GM12865 (cell line): ENCODE data around the gene AQP12A.

Experiments
- DNase-seq: peaks from one replicate; pipeline ENCODE4 v3.0.0; 2010; ENCODE audit warnings: low read depth
- H3K4me3 ChIP-seq: 2 replicates; pipeline ENCODE4 v1.5.1; 2011; ENCODE audit warnings: mild to moderate bottlenecking, low read depth, low read length, control low read depth
- CTCF ChIP-seq: IDR thresholded peaks from 2 replicates; pipeline ENCODE4 v1.5.1; 2011; ENCODE audit warnings: low read length, control low read depth, low read depth, inconsistent platforms; ENCODE audit not compliant: insufficient read depth; ENCODE audit errors: missing control alignments

The AQP12A gene

GRCh38 chr2:240722376-240722775, 30.7 kb downstream of the AQP12A start:
- DNase-seq: no peak
- TF ChIP-seq CTCF: no peak
- H3K4me3 ChIP-seq: no peak overlapping the region

GRCh38 chr2:240722796-240723735, 31.4 kb downstream of the AQP12A start:
- DNase-seq: no peak
- TF ChIP-seq CTCF: no peak
- no peak overlapping the region for H3K4me3 ChIP-seq

- TF ChIP-seq CTCF: no peak
- no peak for DNase-seq
- H3K4me3 ChIP-seq: no peak overlapping the region
These were observed 32.2 kb downstream of the AQP12A start for GRCh38 chr2:240723851-240724250.

- H3K4me3 ChIP-seq: no peak overlapping the region
- no peak for DNase-seq
- no peak for TF ChIP-seq CTCF
These were observed 32.8 kb downstream of the AQP12A start for GRCh38 chr2:240724431-240724830.

- TF ChIP-seq CTCF: no peak
- DNase-seq: no peak
- no peak overlapping the region for H3K4me3 ChIP-seq
These were observed 33.6 kb downstream of the AQP12A start for GRCh38 chr2:240725266-240725665.

GRCh38 chr2:240725671-240726070, 34.0 kb downstream of the AQP12A start:
- no peak overlapping the region for H3K4me3 ChIP-seq
- TF ChIP-seq CTCF: no peak
- no peak for DNase-seq
